ENCODE measurements around the gene FOXF1. TPM values are rescaled to one million over a fixed set of nuclear protein-coding genes. Genes with fewer than 3 reads are reported as not detected.
A peak's percentile ranks its signal among the peaks of the same experiment; 100 is the strongest.

The FOXF1 gene
- total RNA-seq, 1 experiment from 2014 or later: 2.2 TPM

DNA sequence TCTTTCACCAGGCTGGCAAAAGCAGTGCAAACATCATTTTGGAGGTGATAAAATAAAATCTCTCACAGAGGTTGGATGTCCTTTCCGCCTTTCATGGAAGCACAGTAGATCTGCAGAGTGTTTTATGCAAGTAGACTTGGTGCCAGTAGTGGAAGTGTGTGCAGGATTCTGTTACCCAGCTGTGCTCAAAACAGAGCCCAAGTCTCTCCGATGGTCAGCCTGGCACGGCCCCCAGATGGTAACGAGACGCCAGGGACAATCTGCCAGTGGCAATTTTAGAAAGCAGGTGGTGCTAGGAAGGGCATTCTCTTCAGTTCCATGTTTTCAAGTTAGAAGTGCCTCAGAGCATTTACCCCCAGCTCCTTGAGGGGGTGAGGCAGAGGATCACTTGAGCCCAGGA, 46.2 kb downstream of the FOXF1 start:
- no peak for DNase-seq (ENCODE audit: low read depth)

- DNase-seq (ENCODE audit: low read depth): no peak
Measured at GRCh38 chr16:86557587-86557986, 47.3 kb downstream of the FOXF1 start.

DNA sequence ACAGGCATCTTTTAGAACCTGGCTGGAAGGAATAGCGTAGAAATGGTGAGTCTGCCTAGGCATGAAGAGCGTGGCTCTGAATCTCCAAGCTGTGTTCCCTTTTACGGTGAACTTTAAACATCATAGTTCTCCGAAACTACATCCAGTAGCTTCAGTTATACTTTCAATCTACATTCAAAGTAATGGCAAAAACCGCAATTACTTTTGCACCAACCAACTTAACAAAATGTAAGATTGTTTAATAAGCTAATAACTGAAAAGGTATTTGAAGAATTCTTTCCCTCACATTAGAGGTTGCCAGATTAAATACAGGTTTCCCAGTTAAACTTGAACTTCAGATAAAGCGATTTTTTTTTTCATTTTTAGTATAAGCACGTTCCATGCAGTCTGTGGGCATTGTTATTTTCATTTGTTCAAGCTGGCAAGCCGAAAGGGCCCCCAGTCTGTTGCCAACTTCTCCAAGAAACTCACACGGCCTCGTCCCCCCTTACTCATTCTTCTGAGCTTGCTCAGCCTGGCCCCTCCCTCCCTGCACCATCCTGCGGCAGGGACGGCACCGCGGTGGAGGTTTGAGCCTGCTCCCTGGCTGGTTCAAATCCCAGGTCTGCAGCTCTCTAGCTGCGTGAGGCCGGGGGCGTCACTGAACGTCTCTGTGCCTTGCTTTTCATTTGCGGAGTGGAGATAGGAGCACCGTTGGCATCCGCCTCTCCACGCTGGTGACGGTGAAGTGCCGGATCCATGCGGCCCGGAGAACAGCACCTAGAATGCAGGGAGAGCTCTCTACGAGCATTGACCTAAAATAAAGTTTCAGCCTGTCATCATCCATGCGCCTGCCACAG, 48.2 kb downstream of the FOXF1 start:
- DNase-seq (ENCODE audit: low read depth): no peak

DNA sequence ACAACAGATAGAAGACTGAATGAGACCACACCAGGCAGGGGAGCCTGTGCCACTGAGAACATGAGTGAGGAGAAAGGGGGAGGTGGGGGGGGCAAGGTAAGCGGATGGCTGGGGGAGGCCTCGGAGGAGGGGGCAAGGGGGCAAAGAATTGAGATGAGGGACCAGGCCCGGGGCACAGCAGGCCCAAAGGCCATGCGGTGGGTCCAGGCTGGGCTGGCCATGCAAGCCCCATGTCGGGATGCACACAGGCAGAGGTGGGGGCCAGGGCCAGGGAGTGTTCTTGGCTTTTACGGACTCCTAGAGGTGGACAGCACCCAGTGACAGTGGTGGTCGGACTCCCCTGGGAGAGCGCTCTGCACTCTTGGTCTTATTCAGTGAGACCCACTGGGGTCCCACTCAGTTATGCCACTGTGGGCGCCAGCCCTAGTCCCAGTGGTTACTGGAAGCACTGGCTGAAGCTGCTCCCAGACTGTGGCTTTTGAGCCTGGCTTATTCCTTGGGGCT, 49.5 kb downstream of the FOXF1 start:
- no peak for DNase-seq (ENCODE audit: low read depth)

DNA sequence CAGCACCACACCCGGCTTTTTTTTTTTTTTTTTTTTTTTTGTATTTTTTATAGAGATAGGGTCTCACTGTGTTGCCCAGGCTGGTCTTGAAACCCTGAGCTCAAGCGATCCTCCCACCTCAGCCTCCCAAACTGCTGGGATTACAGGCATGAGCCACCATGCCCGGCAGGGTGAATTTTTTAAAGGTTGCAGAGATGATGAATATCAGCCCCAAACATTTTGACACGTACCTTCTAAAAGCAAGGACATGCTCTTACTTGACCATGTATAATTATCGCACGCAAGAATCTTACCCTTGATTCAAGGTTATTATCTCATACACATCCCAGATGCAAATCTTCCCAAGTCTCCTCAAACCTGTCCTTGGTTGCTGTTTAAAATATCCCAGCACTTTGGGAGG, 52.0 kb downstream of the FOXF1 start:
- DNase-seq (ENCODE audit: low read depth): no peak

DNA sequence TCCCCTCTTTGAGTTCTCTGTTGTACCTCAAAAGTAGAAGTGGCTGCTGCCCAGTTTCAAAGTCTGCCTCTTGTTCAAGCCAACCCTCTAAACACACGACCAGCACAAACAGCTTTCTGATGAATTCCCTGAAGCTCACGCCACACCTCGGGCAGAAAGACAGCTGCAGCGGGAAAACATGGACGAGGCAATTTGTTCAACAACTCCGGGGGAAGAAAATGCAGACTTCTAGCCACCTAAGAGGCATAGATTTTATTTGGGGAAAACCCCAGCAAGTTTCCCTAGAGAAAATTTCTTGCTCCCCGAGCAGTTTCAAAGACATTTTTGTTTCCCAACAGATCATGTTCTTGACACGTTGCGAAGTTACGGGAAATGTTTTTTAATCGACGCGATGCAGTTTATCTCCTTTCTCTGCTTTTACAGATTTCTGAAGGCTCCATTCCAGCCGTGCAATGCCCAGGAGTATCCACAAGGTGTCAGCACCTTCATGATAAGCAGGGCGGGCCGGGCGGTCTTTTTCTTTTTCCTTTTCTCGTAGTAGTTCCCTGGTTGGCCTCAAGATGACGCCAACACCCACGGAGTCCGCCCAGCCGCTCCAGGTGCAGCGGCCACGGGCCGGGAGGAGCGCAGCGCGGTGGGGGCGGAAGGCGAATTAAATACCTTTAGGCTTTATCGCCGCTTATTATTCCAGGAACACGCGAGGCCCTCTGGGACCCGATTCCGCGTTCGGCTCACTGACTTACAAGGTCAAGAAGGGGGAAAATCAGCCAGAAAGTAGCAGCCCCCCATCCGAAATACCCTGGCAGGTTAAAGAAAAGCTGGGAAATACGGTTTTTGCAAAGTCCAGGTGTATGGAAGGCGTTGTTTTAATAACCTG, 53.4 kb downstream of the FOXF1 start:
- peak; percentile 87 for DNase-seq (ENCODE audit: low read depth)

Other genes with a start within 250 kb of the FOXF1 start
- gene MTHFSD, start 44.7 kb downstream of the FOXF1 start, total RNA-seq (2014; rRNA removed; shearing (Covaris generic)): 6.5 and 13.9 TPM in 2 replicates
- gene FOXC2, start 56.3 kb downstream of the FOXF1 start, total RNA-seq (2014; rRNA removed; shearing (Covaris generic)): 4.6 and 5.4 TPM in 2 replicates
- 4.9 and 5.0 TPM in 2 replicates for gene FOXL1, start 68.0 kb downstream of the FOXF1 start, total RNA-seq (2014; rRNA removed; shearing (Covaris generic))

Measured in Daoy (cell line).